ENCODE measurements around the gene TRAK1. TPM values are rescaled to one million over a fixed set of nuclear protein-coding genes. Genes with fewer than 3 reads are reported as not detected.

Gene TRAK1
- total RNA-seq, 1 experiment from 2014 or later, result 46.8 TPM

DNA sequence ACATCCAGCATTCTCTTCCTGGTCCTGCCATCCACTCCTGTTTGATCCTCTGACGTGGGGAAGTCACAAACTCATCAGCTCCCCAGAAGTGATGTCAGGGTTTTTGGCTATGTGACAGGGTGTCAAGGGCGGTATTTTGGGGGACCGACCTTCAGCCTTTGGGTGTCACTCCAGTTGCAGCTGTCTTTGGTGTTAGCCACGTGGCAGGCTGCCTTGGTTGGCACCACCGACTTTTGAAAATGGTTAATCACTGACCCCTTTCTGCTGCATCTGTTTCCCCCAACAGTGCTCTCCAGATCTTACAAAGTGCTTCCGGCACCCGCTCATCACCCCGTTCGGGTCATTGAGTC, 86.6 kb downstream of the TRAK1 start:
- H3F3A ChIP-seq (ENCODE audit: insufficient read depth, low read depth), result peaks cover 14% of the 10 kb centered on the region
- H3K4me3 ChIP-seq, result no peak overlapping the region
- no peak overlapping the region for H3K27ac ChIP-seq
- H3K79me2 ChIP-seq (ENCODE audit: low read depth), result peaks cover 43% of the 10 kb centered on the region
- intact Hi-C loops (cut with micrococcal nuclease; ENCODE audit: unreplicated experiment), result loop anchor here (5.0 kb wide), 1 partner anchor 60 kb away; no protein-coding TSS in a partner anchor
- ChIA-PET CTCF (interaction anchor here (0.5 kb wide), 1 partner anchor 18 kb away, joined by 3 read pairs; no protein-coding TSS in a partner anchor), POLR2A (ENCODE audit: unreplicated experiment) (no interaction called here)
- no peaks in the 10 kb centered on the region for H3K9me3 ChIP-seq (ENCODE audit: insufficient read depth, low read depth)
- no peaks in the 10 kb centered on the region for H3K36me3 ChIP-seq (ENCODE audit: low read depth)
- BruUV-seq (replicated peaks), result no TSS peak
- TF ChIP-seq, protein P1, sequence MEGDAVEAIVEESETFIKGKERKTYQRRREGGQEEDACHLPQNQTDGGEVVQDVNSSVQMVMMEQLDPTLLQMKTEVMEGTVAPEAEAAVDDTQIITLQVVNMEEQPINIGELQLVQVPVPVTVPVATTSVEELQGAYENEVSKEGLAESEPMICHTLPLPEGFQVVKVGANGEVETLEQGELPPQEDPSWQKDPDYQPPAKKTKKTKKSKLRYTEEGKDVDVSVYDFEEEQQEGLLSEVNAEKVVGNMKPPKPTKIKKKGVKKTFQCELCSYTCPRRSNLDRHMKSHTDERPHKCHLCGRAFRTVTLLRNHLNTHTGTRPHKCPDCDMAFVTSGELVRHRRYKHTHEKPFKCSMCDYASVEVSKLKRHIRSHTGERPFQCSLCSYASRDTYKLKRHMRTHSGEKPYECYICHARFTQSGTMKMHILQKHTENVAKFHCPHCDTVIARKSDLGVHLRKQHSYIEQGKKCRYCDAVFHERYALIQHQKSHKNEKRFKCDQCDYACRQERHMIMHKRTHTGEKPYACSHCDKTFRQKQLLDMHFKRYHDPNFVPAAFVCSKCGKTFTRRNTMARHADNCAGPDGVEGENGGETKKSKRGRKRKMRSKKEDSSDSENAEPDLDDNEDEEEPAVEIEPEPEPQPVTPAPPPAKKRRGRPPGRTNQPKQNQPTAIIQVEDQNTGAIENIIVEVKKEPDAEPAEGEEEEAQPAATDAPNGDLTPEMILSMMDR (conservative IDR thresholded peaks at IDR 0.05), result no peak
- TF ChIP-seq EZH2 (IDR thresholded peaks at IDR 0.05; ENCODE audit: low read depth), result no peak
- no peak overlapping the region for H3K4me2 ChIP-seq
- H4K20me1 ChIP-seq (ENCODE audit: insufficient read depth), result no peaks in the 10 kb centered on the region
- no peaks in the 10 kb centered on the region for H3K27me3 ChIP-seq (ENCODE audit: insufficient read depth, low read depth)
- no peak overlapping the region for H2AFZ ChIP-seq
- peaks cover 20% of the 10 kb centered on the region for H3K4me1 ChIP-seq (replicated peaks; ENCODE audit: insufficient read depth)
- DNase-seq, result no peak
- H3K9me2 ChIP-seq (ENCODE audit: insufficient read depth), result no peaks in the 10 kb centered on the region

DNA sequence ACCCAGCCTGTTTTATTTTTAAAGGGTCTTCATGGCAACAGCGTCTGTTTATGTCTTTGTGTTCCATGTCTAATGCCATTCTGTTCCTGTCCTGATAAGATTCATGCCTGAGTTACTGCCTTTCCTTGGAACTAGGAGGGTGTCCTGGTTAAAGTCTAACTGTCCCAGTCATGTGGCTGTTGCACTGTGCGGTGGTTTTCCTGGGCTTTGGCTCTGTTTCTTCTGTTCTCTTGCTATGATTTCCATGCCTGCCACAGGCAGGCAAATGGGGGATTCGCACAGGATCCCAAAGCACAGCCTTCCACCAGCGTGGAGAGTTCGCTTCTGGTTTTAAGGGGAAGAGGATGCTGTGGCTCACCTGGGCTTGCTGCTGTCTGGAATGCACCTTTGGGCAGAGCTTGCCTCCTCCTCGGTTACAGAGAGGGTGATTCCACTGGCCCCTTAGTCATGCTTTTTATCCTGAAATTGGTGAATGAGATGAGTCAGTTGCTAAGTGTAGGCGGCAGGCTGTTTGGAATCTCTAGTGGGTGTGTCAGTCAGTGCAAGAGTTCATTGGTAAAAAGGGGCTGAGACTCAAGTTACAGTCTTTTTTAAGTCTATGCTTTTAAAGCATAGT, 88.1 kb downstream of the TRAK1 start:
- Histone ChIP-seq H3F3A (ENCODE audit: insufficient read depth, low read depth) (peaks cover 14% of the 10 kb centered on the region), H3K4me3 (peak overlapping the region; percentile 26; the same call in 1 of the 2 replicates), H3K4me2 (peak overlapping the region; percentile 62), H3K9me2 (ENCODE audit: insufficient read depth) (no peaks in the 10 kb centered on the region), H3K27ac (peak overlapping the region; percentile 76), H2AFZ (no peak overlapping the region), H3K79me2 (ENCODE audit: low read depth) (peaks cover 36% of the 10 kb centered on the region), H3K36me3 (ENCODE audit: low read depth) (no peaks in the 10 kb centered on the region), H4K20me1 (ENCODE audit: insufficient read depth) (no peaks in the 10 kb centered on the region), H3K9me3 (ENCODE audit: insufficient read depth, low read depth) (no peaks in the 10 kb centered on the region), H3K4me1 (replicated peaks; ENCODE audit: insufficient read depth) (peaks cover 20% of the 10 kb centered on the region), H3K27me3 (ENCODE audit: insufficient read depth, low read depth) (no peaks in the 10 kb centered on the region)
- ChIA-PET POLR2A (ENCODE audit: unreplicated experiment) (interaction anchor here (0.6 to 1.2 kb wide), 5 partner anchors 14 to 429 kb away, joined by 3 to 24 read pairs (median 3); no protein-coding TSS in a partner anchor), CTCF (interaction anchor here (0.6 to 1.4 kb wide), 3 partner anchors 10 to 62 kb away, joined by 3 to 10 read pairs (median 3); no protein-coding TSS in a partner anchor)
- BruUV-seq (replicated peaks), result TSS peak; percentile 95
- intact Hi-C loops (cut with micrococcal nuclease; ENCODE audit: unreplicated experiment), result loop anchor here (1.0 to 5.0 kb wide), 4 partner anchors 19 to 62 kb away; no protein-coding TSS in a partner anchor
- TF ChIP-seq, protein P1 (conservative IDR thresholded peaks at IDR 0.05), result no peak
- DNase-seq, result peak; percentile 77 to 94

DNA sequence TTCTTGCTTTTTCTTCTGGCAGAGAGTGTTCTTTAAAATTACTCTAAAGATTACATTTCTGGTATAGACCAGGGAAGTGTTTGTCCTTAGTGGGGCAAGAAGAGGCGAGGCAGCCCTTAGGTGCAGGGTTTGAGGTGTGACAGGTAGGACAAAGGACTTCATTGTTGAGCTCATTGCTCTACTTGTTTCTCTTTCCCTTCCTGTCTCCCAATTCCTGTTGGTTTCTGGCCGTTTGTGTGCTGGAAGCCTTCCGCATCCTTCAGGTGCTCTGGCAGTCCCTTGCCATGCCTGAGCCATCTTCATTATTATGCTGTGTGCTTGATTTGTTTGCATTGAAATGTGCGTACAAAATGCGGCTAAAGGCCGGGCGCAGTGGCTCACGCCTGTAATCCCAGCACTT, 89.7 kb downstream of the TRAK1 start:
- DNase-seq, result no peak
- ChIA-PET POLR2A (ENCODE audit: unreplicated experiment) (interaction anchor here (0.6 kb wide), 1 partner anchor 63 kb away, joined by 5 read pairs; no protein-coding TSS in a partner anchor), CTCF (interaction anchor here (1.1 to 1.4 kb wide), 2 partner anchors 10 to 64 kb away, joined by 9 to 12 read pairs; no protein-coding TSS in a partner anchor)
- no TSS peak for BruUV-seq (replicated peaks)
- no peaks in the 10 kb centered on the region for H3K36me3 ChIP-seq (ENCODE audit: low read depth)
- no peak overlapping the region for H3K27ac ChIP-seq
- no peak overlapping the region for H2AFZ ChIP-seq
- H3K79me2 ChIP-seq (ENCODE audit: low read depth), result peaks cover 32% of the 10 kb centered on the region
- no peak overlapping the region for H3K4me3 ChIP-seq
- intact Hi-C loops (cut with micrococcal nuclease; ENCODE audit: unreplicated experiment), result loop anchor here (2.0 kb wide), 1 partner anchor 46 kb away; no protein-coding TSS in a partner anchor
- no peak for TF ChIP-seq EZH2 (IDR thresholded peaks at IDR 0.05; ENCODE audit: low read depth)
- TF ChIP-seq, protein P1 (conservative IDR thresholded peaks at IDR 0.05), result no peak
- no peak overlapping the region for H3K4me2 ChIP-seq
- H3F3A ChIP-seq (ENCODE audit: insufficient read depth, low read depth), result peaks cover 14% of the 10 kb centered on the region
- no peaks in the 10 kb centered on the region for H4K20me1 ChIP-seq (ENCODE audit: insufficient read depth)
- peaks cover 20% of the 10 kb centered on the region for H3K4me1 ChIP-seq (replicated peaks; ENCODE audit: insufficient read depth)
- no peaks in the 10 kb centered on the region for H3K9me3 ChIP-seq (ENCODE audit: insufficient read depth, low read depth)
- no peaks in the 10 kb centered on the region for H3K27me3 ChIP-seq (ENCODE audit: insufficient read depth, low read depth)
- no peaks in the 10 kb centered on the region for H3K9me2 ChIP-seq (ENCODE audit: insufficient read depth)
